HG03460 (cell line): ENCODE results near the gene SLC1A3.

ENCODE experiments used
- ATAC-seq: cut with Tn5 transposase; IDR thresholded peaks from one replicate; pipeline ENCODE4 v1.9.1; 2021; ENCODE audit not compliant: unreplicated experiment

Gene SLC1A3

GRCh38 chr5:36654564-36654963 is 48.2 kb downstream of the SLC1A3 start:
- ATAC-seq = no peak

GRCh38 chr5:36655161-36655560 is 48.8 kb downstream of the SLC1A3 start:
- ATAC-seq = no peak

- ATAC-seq = no peak
These were observed 50.1 kb downstream of the SLC1A3 start for GRCh38 chr5:36656556-36656955.

GRCh38 chr5:36657563-36657995 is 51.2 kb downstream of the SLC1A3 start:
- ATAC-seq = no peak

DNA sequence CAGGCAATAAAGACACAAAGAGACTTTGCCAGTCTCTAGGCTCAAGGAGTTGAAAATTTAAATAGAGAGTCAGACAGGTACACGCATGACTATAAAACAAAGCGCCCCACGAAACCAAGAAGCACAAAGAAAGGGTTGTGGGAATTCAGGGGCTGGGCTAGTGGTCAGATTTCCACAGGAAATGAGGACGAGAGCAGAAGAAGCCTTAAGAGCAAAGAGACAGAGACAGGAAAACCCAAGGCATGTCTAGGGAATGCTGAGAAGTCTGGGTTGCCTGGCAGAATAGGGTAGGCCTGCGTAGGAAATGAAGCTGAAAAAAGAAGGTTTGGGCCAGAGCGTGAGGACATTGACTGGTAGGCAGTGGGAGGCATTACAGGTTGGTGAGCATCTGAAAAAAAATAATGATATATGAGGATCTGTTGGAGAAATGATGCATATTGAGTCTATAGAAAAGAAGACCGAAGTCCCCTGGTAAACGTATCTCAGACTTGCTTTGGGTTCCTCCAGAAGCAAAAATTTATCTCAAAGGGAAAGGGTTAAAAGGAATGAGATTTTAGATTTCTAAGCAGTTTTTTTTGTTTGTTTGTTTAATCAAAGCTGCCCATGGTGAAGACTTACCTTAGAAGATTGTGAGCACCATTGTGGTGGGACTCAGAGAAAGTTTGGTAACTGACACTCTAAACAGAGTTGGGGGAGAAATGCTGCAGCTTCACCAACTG is 51.8 kb downstream of the SLC1A3 start:
- no peak for ATAC-seq

- no peak for ATAC-seq
These were observed 53.0 kb downstream of the SLC1A3 start for GRCh38 chr5:36659411-36659810.

DNA sequence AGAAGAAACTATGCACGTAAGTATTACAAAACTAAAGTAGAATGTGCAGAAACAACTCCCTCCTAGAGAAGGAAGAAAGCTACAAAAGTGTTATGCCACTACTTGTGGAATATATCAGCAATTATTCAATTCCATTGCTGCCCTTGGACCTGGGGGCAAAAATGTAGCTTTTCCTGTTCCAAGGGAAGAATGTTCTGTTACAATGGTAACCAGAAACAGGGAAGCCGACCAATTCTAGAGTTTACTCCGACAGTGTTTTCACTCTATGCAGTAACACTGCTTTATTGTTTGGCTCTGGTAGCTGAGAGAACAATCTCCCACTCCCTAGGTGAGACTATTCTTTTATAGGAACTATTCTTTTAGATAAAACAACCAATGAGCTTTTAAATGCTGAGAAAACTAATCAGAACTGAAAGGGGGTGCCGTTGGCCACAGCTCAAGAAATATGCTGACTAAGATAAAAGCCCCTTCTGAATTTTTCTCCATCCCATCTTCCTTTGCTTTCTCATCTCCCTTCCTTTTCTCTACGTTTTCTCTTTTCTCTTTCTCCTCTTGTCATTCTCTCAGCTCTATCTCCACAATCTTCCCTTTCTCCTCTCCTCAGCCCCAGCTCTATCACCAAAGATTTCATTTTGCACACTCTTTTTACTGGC is 54.1 kb downstream of the SLC1A3 start:
- ATAC-seq = no peak

DNA sequence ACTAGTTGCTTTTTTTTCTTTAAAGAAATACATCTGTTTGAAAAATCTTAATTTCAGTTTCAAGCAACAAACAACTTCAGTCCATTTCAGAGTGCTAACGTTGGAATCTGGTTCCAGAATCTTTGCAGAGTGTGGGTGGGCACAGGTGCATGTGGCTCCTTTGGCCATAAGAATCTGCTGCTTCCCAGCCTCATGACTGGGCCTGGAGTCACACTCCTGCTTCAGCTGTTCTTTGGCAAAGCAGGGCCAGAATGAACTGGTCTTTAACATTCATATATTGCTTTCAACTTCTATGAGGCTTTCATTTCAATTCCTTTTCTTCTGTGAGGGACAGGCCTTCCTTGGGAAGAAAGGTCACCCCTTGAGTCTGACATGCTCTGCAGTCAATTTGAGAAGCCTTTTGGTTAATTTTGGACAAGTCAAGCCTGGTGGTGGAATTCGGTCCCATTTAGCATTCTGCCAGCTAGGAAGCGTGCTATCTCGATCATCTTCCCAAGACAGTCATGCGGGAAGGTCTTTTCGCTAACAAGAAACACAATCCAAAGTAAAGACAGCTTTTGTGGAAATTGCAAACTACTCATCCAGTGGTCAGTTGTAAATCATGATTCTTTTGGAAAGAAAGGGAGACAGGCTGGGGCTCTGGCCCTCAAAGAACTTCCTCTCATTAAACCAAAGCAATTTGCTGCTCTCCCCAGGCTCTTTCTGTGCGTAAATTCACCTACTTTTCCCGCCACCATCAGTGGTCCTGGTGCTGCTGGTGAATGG is 55.2 kb downstream of the SLC1A3 start:
- ATAC-seq = no peak

DNA sequence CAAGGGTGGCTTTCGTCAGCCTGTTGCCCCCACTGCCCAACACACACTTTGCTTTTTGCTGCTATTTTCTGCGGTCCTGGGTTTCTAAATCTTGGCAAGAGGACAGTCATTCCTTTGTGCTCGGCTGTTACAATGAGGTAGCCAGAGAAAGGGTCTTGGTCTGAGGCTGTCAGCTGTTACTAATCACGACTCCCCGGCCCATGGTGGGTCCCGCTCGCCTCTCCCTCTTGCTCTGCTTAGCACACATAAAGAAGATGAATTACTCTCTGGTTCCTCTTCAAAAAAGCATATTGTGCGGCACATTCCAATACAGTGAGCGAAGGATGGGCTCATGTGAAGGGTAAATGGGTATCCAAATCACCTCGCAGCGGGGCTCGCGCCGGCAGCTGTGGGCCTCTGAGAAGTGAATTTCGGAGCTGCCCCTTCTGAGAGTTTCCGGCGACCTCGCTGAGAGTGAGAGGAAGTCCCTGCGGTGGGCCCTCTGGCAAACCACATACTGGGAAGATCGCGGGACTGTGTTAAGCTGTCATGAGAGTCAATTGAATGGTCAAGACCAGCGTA is 56.0 kb downstream of the SLC1A3 start:
- ATAC-seq = no peak

DNA sequence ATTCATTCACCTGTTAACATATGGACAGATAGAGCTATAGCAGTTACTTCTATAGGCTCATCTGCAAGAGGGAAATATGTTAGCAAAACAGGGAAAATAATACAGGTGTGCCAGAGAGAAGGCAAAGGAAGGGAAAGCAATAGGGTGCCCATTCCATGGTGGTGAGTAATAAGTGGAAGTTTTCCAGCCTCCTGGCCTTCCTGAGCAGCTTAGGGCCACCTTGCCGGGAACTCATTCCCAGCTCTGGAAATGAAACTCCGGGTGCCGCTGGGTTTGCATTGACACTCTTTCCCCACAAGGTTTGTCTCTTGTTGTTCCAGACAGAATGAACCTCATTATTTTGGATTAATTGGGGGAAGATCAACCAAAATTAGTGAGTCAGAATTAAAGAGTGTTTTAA is 58.4 kb downstream of the SLC1A3 start:
- ATAC-seq = no peak

GRCh38 chr5:36665628-36666027 is 59.2 kb downstream of the SLC1A3 start:
- no peak for ATAC-seq

DNA sequence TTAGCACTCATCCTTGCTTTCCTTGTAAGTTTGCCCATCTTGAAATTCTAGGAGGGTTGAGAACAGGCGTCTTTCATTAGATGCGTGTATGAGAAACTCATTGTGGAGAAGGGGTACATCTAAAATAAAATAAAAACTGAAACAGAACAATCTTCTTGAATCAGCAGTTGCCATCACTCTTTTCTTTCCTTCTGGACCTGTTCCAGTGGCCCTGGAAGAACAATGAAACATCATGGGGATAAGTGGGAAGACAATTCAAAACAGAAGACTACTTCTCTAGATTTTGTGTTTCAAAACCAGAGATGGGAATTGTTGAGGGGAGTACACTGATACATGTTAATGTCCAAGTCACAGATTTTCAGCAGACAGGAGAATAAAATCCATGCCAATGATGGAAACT is 59.9 kb downstream of the SLC1A3 start:
- ATAC-seq = no peak

- no peak for ATAC-seq
These were observed 60.6 kb downstream of the SLC1A3 start for GRCh38 chr5:36666986-36667385.

GRCh38 chr5:36667824-36668223 is 61.4 kb downstream of the SLC1A3 start:
- ATAC-seq = no peak

DNA sequence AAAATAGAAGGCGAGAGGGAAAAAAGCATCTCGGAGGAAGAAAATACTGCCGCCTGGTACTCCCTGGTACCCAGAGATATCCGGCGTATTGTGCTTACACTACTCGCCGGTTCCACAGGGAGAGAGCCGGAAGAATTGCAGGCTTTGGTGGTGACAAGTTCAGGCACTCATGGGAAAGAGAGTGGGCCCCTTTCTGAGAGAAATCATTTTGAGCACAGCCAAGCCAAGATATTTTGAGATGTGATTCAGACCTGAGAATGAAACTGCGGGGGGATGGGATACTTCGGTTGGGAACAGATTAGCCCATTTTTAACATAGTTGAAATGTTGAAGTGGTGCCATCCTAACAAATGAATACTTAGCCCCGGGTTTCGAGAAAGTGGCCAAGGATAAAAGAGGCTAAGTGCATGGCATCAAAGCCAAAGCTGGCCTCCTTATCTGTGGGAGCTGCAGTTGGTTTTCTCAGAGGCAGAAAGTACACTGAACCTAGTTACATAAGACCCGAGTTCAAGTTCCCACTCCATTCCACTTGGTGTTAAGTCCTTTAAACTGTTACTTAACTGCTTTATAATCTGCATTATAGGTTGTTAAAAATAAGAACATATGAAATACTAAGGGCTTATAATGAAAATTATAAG is 62.7 kb downstream of the SLC1A3 start:
- ATAC-seq = no peak

GRCh38 chr5:36670548-36670947 is 64.1 kb downstream of the SLC1A3 start:
- ATAC-seq = no peak

DNA sequence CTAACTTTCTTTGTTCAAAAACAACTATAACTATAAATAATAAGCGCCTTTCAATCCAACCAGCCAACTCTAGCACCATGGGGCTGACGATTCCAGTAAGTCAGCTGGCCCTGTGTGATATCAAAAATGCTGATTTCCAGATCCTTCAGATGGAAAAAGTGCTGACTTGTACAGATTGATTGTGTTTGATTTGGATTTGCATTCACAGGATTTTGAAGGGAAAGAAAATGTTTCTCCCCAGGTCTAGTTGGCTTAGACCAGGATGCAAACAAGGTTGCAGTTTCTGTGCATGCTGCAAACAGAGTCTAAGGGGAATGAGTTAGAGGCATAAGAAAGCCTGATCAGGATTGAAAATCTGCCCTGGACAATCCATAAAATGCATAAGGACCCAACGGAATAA is 68.9 kb downstream of the SLC1A3 start:
- no peak for ATAC-seq

- ATAC-seq = no peak
These were observed 73.0 kb downstream of the SLC1A3 start for GRCh38 chr5:36679221-36679989.

GRCh38 chr5:36680066-36680465 is 73.7 kb downstream of the SLC1A3 start:
- no peak for ATAC-seq

GRCh38 chr5:36681711-36682110 is 75.3 kb downstream of the SLC1A3 start:
- ATAC-seq = no peak
